Skin of body (tissue), 2 donors: ENCODE results near the gene ST7. TPM values are rescaled to one million over a fixed set of nuclear protein-coding genes. Genes with fewer than 3 reads are reported as not detected.
"Not testable (repeated sequence)": the region's sequence is repeated elsewhere in the genome, so short reads cannot be mapped to it uniquely, and the experiment has no call there.

Experiments
- DNase-seq: peaks from one replicate; lab custom pipeline; 2025; lab: John Stamatoyannopoulos, UW
- total RNA-seq: library from RNA; depleted of rRNA; stranded (reverse); fragments of >200 nt; gene quantifications from one replicate; pipeline ENCODE4 v1.2.3, GENCODE V29; 2014

Gene ST7
- total RNA-seq, 1 donor from 2014 or later: 19.6 TPM

DNA sequence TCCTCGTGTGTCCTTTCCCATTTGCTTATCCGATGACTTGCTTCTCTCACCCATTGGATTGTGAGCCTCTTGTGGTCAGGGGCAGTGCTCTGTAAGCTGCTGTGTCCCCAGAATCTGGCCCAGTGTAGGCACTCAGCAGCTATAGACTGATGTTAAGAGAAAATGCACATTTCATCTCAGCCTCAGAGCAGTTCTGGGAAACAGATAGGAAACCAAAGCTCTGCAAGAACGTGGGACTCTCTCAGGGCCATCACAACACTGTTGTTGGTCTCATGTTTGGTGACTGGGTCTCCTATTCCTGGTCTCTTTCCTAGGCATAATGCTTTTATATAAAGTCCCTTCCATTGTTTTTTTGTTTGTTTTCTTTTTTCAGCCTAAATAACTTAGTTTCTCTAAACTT is 141.2 kb downstream of the ST7 start:
- no peak for DNase-seq

DNA sequence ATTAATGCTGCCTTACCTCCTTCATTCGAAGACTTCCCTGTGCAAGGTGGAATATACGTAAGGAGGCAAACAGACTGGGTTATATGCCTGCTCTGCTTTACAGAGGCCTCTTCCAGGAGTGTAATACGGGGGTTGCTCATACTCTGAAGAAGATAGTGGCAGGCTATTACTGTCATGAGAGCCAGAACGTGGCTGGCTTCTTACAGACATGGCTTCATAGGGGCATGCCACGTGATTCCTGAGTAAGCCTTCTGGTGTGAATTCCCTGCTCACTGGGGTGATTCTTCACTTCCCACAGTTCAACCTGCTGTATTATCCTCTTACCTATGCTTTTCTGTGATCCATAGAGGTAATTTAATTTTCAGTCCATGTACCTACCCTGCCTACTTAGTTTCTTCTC is 141.8 kb downstream of the ST7 start:
- DNase-seq: no peak

- DNase-seq: no peak
Measured at GRCh38 chr7:117096330-117096729, 143.0 kb downstream of the ST7 start.

DNA sequence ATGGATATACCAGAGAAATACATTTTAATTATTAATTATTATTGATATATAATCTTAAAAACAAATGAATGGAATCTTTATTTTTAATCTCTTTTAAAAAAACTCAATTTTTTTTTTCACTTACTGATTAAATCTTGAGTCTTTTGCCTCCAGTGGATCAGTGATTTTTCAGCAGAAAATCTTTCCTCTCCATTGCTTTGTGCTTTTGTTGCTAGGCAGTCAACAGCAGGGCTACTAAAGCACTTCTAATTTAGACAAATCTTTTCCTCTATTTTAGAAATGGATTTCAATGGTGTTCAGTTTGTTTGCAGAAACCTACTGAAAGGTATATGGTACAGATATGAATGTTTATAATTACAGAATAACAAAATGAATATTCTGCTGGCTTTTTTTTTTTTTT is 143.6 kb downstream of the ST7 start:
- DNase-seq: no peak

- no peak for DNase-seq
Measured at GRCh38 chr7:117097860-117098259, 144.6 kb downstream of the ST7 start.

DNA sequence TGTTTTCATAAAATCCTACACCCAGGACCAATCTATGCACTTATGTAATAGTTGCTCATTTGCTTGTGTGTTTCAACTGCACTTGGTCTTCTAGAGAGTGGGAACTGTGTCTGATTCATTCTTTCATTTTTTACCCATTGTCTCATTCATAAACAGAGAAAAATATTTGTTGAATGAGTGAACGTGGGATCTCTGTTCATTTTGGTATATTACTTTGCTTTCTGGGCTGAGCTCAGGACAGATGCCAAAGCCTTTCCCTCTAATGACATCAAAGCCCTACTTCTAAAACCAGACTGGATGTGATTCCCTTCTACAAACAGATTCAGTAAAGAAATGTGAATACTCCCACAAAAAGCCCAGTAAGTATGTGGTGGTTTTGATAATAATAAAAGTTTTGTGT is 145.2 kb downstream of the ST7 start:
- no peak for DNase-seq

DNA sequence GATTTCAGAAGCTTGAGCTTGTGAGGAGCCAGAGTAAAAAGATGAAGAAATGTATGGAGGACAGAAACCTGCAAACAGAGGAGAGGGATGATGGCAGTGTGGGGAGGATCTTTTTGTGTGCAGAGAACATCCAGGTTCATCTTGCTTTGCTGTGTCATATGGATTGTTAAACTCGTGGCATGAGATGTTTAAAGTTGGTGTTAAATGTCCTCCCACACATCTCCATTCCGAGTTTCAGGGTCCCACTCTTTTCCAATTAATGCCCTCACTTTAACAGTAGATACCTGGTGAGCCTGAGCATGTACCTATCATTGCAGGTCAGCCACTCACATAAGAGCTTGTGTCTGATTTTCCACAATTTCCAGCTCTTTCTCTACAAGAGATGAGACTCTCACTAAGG is 147.7 kb downstream of the ST7 start:
- no peak for DNase-seq

DNA sequence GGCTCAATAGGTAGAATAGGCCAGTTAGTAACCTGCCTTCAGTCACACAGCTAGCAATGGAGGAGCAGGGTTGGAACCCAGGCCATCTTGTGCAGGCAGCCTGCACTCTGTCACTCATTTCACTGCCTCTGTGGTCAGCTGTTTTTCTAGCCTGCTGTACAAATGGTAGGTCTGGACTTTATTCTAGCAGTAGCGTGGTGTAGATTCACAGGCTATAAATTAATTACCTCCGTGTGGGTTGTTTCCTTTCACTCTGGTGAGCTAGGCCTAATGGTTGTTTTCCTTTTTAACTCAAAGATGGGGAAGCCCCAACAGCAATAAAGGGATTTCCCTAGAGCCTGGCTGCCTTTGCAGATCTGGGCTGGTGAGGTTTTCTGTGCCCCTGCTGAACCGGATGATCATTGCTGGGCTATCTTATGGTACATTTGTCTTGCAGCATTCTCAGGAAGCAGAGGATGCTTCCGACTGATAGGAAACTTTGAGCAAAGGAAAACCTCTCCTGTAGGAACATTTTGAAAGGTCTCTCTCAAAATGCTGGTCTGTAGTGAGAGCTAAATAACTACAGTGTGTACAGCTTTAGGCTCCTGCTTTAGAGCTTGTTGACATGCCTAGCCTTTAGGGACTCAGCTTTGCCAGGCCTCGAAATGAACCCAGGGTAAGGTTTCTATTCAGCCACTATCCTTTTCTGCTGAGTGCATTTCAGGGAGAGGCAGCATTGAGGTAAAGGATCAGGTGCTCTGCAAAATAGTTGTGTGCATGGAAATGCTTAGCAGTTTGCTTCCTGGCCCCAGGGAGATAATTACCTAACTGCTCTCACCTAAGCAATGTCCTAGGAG is 157.4 kb downstream of the ST7 start:
- DNase-seq: no peak

DNA sequence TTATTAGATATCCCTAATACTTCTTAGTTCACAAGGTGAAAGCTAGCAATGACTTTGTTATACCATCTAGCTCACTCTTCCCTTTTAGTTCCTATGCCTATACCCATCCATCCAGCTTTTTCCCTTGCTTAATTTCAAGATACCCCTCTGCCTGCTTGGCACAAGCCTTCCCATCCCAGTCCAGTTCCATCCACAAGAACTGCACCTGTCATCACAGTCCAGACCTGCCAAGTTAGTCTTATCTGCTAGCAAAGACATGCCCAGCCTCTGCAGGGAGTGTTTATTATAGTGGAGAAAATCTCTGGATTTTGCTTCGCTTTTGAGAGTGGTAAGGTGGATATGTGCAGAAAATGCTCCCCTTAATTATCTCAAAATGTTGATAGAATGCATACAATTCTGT is 158.2 kb downstream of the ST7 start:
- no peak for DNase-seq

- no peak for DNase-seq
Measured at GRCh38 chr7:117112640-117113039, 159.3 kb downstream of the ST7 start.

- DNase-seq: no peak
Measured at GRCh38 chr7:117113871-117114270, 160.6 kb downstream of the ST7 start.

DNA sequence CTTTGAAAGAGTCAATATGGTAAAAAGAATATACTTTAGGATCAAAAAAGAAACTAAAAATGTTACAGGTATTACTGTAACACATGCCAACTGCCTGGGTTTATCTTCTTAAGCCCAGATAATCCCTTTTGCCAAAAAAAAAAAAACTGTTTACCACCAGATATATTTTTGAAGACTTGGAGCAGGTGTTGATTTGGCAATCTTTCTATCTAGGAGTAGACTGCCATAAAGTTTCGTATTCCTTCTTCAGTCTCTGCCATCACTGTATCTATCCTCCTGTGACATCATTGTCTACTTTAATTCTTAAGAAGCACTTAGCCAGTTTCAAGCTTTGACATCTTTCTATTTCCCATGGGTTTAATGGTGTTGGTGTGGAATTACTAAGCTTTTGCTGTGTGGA is 161.0 kb downstream of the ST7 start:
- no peak for DNase-seq

DNA sequence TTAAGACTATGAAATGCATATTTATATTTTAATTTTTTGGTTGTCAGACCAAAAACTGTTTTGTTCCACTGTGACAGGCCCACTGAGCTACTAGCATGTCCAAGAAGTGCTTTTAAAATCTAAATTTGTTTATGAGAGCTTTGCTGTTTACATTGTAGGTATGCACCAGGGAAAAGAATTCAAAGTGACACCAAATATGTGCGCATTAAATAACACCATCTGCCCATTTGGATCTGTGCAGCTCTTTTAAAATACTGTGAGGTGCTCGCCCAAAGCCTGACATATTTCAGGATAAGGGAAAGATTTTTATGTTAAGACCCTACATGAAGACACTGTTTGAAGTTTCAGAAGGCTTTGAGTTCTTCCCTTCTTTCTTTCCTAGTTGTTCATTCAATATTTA is 162.9 kb downstream of the ST7 start:
- DNase-seq: no peak

- DNase-seq: no peak
Measured at GRCh38 chr7:117117172-117117571, 163.9 kb downstream of the ST7 start.

DNA sequence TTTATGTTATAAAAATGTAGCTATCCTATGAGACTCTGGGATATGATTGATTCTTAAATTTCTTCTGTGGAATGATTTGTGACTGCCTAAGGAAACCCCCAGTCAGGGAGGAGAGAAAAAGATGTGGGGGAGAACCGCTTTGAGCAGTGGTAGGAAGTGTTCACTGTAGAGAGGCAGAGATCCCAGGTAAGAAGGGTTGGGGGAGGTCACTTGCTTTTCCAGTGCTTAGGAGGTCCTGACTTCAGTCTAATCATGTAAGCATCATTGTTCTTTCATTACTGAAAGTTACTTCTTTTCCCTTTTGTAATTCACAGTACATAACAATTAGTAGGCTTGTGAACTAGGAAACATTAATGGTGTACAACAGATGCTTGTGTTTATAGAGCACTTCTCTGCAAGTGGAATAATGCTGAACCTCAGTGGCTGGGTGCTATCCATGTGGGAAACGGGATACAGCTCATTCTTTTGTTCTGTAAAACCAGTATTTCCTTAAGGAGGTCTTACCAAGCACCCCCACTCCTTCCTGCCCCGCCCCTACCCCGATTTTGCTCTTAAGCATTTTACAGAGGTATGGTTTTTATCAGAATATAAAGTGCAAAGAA is 165.4 kb downstream of the ST7 start:
- no peak for DNase-seq

DNA sequence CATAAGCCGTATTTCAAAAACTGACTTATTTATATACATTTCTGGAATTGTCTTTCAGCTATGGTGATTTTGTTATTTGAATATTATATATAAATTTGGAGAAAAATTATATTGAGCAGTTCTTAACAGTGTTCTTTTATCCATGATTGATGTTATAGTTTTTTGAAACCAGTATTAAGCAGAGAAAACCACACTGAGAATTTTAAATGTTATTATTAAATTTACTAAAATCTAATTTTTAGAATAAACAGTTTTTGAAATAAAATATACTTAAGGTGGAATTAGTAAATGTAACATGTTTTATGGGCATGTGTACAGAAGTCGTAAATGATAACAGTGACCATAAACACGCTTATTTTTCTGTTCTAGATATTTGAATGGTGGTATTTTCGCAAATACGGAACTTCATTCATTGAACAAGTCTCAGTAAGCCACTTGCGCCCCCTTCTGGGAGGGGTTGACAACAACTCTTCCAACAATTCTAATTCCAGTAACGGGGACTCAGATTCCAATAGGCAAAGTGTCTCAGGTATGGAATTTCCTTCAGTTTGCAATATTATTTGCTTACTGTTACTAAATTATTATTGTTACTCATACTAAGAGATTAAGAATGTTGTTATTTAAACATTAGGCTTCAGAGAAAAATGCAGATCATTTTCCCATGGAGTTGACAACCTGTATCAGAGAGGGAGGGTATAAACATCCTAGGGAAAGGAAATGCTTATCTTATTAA is 166.1 kb downstream of the ST7 start:
- DNase-seq: peak; percentile 52

DNA sequence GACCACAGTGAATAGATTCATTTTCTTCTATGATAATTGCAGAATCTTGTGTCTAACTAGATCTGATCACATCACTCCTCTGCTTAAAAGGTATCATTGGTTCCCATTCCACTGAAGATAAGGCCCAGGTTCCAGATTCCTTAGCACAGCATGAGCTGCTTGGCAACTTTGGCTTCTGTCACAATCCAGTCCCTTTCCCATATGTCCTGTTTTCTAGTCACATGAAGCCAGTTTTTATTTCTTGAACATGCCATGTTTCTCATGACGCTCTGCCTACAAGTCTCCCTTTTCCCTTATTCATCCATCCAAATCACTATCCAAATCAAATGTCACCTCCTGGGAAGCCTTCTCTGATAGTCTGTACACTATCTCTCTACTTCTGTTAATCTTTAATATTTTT is 167.0 kb downstream of the ST7 start:
- DNase-seq: not testable (repeated sequence)

- DNase-seq: not testable (repeated sequence)
Measured at GRCh38 chr7:117122036-117122435, 168.7 kb downstream of the ST7 start.

DNA sequence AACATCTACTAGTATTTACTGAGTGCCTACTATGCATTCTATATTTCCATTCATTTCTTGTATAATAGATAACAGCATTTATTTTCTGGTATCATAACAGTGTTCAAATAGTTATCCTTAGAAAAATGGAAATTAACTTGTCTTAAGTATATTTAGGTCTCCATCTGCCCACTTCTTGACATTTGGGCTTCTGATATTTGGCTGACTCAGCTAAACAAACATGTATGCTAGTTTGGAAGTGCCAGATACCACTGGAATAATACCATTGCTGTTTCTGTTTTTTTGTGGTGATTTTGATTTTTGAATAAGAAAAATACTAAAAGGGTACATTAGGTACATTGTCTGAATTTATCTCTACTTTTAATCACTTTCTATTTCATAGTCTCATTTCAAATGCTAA is 169.2 kb downstream of the ST7 start:
- no peak for DNase-seq

DNA sequence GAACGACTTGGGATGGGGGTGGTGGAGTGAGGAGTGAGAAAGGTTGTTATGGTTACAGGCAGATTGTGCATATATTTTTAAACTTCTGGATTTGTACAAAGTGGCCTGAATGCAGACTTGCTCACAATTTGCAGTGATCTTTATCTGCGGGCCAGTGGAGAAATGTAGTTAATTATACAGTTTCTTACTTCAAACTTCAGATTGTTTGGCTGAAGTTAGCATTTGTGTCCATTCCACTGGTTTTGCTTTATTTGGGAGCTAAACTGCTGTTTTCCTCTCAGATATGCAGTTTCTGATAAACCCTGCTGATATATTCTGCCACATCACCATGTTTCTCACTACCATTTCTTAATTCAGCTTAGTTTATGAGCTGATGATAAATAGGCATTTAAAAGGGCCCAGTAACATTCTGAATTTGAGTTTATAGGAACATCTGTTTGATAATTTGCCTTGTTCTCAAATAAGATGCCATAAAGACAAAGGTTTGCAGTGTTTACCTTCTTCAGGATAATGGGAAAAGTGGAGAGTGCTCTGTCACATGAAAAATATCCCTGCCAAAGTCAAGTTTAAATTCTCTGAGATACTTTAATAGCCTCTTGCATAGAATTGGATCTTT is 170.1 kb downstream of the ST7 start:
- DNase-seq: no peak

GRCh38 chr7:117124591-117125220 is 171.4 kb downstream of the ST7 start:
- peak; percentile 60 for DNase-seq

GRCh38 chr7:117126676-117127075 is 173.4 kb downstream of the ST7 start:
- no peak for DNase-seq
